Coronary artery (tissue), 2 donors: Measurements from ENCODE around the gene ZNF488.
"Not testable (repeated sequence)": the region's sequence is repeated elsewhere in the genome, so short reads cannot be mapped to it uniquely, and the experiment has no call there.

Source experiments
- DNase-seq: peaks from one replicate; pipeline ENCODE4 v3.0.0-alpha.2; 2017; ENCODE audit warnings: low spot score
- H3K27ac ChIP-seq, 2 donors: fragments of 200-600 bp; sonication (generic); one replicate each; pipeline ENCODE4 v1.5.1; 2016 to 2019
- H3K4me3 ChIP-seq: fragments of 200-600 bp; sonication (generic); 2 replicates; pipeline ENCODE4 v1.5.1; 2016; ENCODE audit warnings: mild to moderate bottlenecking, moderate library complexity
- CTCF ChIP-seq: fragments of 200-600 bp; sonication (generic); IDR thresholded peaks from one replicate; pipeline ENCODE4 v1.5.1; 2019; ENCODE audit warnings: antibody characterized with exemption

ZNF488 gene

GRCh38 chr10:47419421-47419820 is 35.3 kb upstream of the ZNF488 start:
- no peak for TF ChIP-seq CTCF
- no peak for DNase-seq
- no peak overlapping the region for H3K4me3 ChIP-seq
- H3K27ac ChIP-seq, result no peak overlapping the region

- no peak for DNase-seq
- TF ChIP-seq CTCF, result no peak
Observed at GRCh38 chr10:47418966-47419365, 34.9 kb upstream of the ZNF488 start.

GRCh38 chr10:47418321-47418720 is 34.2 kb upstream of the ZNF488 start:
- no peak for DNase-seq
- Histone ChIP-seq H3K27ac (no peak overlapping the region), H3K4me3 (no peak overlapping the region)
- TF ChIP-seq CTCF, result no peak

More at GRCh38 chr10:47418966-47419365, 34.9 kb upstream of the ZNF488 start:
- H3K27ac ChIP-seq, result no peak overlapping the region
- no peak overlapping the region for H3K4me3 ChIP-seq

GRCh38 chr10:47416305-47417218 is 32.5 kb upstream of the ZNF488 start:
- H3K4me3 ChIP-seq, H3K27ac ChIP-seq, DNase-seq: not testable (repeated sequence)

- no peak for TF ChIP-seq CTCF
- Histone ChIP-seq H3K4me3 (no peak overlapping the region), H3K27ac (no peak overlapping the region)
- no peak for DNase-seq
Observed at GRCh38 chr10:47415520-47416304, 31.6 kb upstream of the ZNF488 start.

GRCh38 chr10:47414752-47415519 is 30.8 kb upstream of the ZNF488 start:
- H3K27ac ChIP-seq, result no peak overlapping the region
- no peak for DNase-seq
- no peak overlapping the region for H3K4me3 ChIP-seq
- TF ChIP-seq CTCF, result no peak

- TF ChIP-seq CTCF, result no peak
- no peak overlapping the region for H3K27ac ChIP-seq
- DNase-seq, result no peak
- no peak overlapping the region for H3K4me3 ChIP-seq
Observed at GRCh38 chr10:47414227-47414592, 30.1 kb upstream of the ZNF488 start.
